DLD1 (cell line): ENCODE results near the gene POLR1A.

Experiments
- in situ Hi-C: cut with HindIII; loops from 2 replicates; pipeline ENCODE4 v1.10.0; 2017; ENCODE audit warnings: low sequenced_read_pairs

POLR1A gene

GRCh38 chr2:86097114-86097896 lies 8.4 kb downstream of the POLR1A start:
- in situ Hi-C loops = no loop called here

DNA sequence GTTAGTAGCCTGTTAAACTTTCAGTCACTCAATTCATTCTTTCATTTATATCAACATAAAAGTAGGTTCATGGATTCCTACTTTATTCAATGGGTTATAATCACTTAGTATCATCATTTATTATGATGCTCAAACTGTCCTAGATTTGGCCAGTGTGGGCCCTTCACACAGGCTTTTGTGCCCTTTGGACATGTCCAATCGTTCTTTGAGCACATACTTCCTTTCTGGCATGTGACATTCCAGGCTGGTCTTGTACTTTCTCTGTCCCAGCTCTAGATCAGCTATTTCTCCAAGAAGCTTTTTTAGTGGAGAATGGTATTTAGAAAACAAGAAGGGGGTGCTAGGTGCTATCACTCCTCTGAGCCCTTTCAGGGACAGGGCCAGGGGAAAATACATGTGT lies 11.5 kb downstream of the POLR1A start:
- in situ Hi-C loops = no loop called here

DNA sequence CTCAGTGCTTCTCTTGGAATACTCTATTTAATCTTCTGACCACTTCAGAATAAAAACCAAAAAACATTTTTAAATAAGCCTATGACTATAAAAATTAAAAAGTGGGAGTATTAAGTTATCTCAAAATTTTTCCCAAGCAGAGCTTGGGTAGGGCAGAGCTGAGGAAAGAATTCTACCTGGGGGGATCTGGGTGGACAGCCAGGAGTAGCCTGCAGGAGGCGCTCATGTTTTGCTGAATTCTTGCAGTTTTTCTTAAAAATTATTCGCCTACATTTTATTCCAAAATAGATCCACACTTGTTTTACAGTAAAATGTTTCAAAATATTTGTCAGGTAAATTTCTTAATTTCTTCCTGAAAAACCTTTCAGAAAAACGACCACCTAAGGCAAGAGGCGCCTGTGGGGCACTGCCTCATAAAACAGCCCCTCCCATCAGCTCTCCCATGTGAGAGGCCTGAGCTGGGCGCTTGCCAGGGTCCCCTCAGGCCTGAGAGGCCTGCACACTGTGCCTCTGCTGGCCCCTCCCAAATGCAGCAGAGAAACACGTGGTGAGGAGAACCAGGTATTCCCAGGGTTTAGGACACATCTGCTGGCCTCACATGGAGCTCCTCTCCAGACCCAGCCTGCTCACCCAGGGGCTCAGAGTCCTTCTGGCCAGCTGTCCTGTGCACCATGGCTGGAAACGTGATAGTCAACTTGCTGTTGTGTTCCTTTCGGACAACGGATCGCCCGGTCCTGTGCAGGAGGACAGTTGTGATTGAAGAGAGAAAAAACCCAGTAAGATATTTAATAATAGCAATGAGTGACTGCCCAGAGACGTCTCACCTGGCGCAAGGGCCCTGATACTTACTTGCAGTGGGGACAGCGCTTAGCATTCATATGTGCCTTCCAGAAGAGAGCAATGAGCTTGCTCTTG lies 17.5 kb downstream of the POLR1A start:
- in situ Hi-C loops = no loop called here

GRCh38 chr2:86082756-86083155 lies 22.9 kb downstream of the POLR1A start:
- in situ Hi-C loops = loop anchor here (5.0 kb wide), 1 partner anchor 45 kb away; no protein-coding TSS in a partner anchor

DNA sequence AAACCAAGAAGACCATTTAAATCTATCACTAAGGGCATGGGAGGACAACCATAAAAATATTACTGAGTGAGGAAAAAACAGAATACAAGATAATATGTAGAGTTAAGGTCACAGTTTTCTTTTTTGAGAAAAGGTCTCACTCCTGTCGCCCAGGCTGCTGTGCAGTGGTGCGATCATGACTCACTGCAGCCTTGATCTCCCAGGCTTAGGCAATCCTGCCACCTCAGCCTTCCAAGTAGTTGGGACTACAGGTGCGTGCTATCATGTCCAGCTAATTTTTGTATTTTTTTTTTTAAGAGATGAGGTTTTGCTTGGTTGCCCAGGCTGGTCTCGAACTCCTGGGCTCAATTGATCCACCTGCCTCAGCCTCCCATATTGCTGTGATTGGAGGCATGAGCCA lies 24.0 kb downstream of the POLR1A start:
- in situ Hi-C loops = loop anchor here (5.0 kb wide), 1 partner anchor 44 kb away; no protein-coding TSS in a partner anchor

DNA sequence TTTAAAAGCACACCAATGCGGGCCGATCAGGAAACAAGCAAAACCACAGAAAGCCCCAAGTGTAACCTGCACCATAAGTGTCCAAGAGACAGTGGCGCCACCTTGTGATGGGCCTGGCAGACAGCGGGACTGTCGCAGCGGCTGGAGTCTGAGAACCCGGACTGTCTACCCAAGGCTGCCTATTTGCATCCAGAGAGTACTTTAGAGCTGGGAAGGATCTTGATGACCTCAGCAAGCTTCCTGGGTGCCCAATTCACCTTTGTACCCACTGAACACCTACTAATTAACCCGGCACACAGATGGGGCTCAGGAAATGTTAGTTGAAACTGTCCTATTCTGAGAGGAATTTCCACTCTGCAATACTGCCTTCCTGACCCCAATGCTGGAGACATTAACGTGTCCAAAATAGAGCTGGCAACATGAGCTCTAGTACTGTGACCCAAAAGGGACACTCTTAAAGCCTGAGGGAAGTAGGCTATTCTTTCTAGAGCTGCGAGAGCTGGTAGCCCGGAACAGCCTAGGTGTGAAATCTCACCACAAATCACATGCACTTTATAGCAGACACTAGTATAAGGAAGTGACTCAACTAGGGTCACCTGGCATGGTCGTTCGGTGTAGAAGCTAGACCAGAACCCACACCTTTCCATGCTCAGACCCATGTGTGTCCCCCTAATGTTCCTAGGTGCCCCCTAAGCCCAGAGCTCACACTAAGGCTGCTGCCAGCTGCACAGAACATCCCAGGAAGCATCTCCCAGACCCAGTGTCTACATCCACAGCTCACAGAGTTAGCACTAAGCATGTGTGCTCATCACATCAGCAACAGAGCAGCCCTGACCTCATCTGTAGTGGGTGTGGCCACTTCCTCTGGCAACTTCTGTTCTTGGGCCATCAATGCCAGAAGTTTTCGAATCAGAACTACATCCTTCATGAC lies 25.4 kb downstream of the POLR1A start:
- in situ Hi-C loops = loop anchor here (5.0 kb wide), 1 partner anchor 43 kb away; no protein-coding TSS in a partner anchor

DNA sequence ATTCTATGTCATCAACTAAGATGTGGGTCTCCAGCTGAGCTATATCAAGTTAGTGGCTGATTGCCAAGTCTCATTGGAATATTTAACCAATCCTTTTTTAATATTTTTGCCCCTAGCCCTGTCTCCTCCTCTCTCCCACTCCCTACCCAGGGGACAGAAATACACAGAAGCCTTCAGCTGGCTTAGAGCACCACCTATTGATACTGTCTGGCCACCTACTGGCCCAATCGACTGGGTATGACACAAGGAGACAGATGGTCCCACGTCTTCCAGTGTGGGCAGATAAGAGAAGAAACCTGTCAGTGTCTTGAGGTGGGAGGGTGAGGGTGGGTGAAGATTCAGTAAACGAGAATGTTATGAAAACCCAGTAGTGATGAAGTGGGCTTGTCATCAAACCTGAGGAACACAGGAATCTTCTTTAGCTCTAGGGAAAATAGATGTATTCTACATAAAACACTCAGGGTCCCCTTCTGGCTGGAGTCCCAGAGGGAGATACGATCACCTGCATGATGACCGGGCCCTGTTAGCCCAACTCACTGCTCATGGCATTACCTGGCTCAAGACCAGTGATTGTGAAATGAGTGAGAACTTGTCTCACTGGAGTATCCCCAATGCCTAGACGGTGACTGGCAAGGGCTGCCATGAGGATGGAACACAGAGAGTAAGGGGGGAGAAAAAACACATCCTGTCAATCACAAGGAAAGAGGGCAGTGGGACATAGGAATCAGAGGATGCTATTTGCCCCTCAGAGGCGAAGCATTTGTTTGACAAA lies 26.7 kb downstream of the POLR1A start:
- in situ Hi-C loops = no loop called here

- in situ Hi-C loops = no loop called here
Observed at GRCh38 chr2:86075886-86076285, 29.8 kb downstream of the POLR1A start.

- in situ Hi-C loops = no loop called here
Observed at GRCh38 chr2:86074811-86075210, 30.9 kb downstream of the POLR1A start.

DNA sequence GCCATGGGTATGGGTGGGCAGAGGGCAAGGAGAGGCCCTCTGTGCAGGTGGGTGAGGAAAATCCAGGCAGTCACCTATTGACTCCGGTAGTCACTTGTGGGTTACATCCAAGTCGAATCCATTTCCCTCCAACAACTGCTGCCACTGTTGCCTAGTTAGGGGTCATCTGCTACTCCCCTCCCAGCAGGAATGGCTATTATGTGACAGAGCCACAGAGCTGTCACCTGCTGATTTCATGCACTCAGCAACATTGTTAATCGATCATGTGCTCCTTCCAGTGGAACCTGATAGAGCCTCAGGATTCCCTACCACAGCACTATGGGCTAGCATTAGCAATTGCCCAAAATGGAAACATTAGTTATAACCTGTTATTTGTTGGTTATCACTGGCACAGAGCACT lies 31.4 kb downstream of the POLR1A start:
- in situ Hi-C loops = no loop called here

GRCh38 chr2:86073225-86073624 lies 32.5 kb downstream of the POLR1A start:
- in situ Hi-C loops = no loop called here

DNA sequence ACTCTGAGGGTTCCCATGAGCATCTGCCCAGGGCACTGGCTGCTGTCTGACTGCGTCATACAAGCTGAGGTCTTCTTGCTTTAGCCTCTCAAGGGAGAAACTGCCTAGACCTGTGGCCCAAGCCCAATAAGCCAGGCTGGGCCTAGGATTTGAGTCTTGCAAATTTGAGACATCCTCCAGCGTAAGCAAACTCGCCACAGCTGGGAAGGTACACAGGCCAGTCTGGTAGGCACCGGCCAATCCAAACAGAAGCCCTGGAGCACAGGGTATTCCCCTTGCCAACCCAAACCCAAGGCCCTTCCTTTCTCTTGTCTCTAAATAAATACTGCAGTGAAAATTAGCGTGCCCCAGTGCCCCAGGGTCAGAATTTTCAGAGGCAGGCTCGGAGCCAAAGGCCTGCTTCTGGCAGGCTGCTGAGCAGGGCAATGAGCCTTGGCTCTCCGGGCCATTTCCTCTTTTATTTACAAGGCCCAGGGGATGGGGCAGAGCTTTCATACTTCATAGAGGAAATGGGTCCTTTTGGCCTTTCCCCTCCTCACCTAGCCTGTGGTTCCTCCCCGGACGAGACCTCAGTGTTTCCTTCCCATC lies 33.3 kb downstream of the POLR1A start:
- in situ Hi-C loops = no loop called here

DNA sequence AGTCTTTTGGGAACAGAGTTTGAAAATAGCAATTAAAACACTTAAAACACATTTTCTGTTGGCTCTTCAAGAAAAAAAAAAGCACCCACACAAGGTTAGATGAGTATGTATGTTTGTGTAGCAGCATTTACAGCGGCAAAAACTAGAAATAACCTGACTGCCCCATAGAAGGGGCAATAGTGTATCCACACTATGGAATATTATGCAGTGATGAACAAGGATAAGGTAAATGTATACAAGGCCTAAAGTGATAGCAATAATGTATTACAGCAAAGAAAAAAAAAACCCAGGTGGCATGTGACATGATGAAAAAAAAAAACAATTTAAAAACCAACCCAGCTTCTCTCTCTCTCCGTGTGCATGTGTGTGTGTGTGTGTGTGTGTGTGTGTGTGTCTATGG lies 34.8 kb downstream of the POLR1A start:
- in situ Hi-C loops = no loop called here

DNA sequence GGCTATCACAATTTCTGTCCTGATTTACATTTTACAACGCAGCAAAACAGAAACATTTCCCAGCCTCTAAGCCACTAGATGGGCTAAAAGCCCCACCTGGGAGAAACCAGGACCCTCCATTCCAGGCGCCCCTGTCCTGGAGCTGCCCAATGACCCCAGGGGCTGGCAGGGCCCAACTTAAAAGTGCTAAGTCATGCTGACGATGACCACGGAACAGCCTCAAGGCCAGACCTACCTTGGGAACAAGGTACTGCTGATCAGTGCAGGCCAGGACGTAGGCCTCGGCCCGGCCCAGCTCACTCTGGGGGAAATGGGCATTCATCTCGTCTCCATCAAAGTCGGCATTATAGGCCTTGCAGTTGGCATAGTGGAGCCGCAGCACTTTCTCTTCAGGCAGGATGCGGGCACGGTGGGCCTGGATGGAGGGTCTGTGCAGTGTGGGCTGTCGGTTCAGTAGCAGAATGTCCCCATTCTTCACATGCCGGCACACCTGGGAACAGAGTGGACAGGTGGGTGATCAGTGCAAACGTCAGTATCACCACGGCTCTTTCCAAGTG lies 35.8 kb downstream of the POLR1A start:
- in situ Hi-C loops = no loop called here

GRCh38 chr2:86069091-86069685 lies 36.5 kb downstream of the POLR1A start:
- in situ Hi-C loops = no loop called here

GRCh38 chr2:86068648-86069047 lies 37.0 kb downstream of the POLR1A start:
- in situ Hi-C loops = no loop called here

GRCh38 chr2:86068136-86068588 lies 37.5 kb downstream of the POLR1A start:
- in situ Hi-C loops = no loop called here

DNA sequence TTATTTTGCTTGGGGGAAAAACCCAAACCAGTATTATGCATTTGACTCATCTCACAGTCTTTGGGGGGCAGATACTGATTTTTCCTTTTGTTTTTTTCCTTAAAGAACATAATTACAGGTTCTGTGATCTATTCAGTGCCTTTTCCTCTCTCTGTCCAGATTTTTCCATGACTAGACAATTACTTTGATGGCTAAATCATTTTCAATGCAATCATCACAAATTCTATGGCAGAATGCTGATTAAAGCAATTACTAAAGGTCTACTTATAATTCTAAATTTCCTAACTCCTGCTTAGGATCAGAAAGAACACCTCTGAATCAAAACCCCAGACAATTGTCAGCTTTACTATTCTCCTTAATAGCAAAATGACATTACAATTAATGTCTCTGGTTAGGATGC lies 38.8 kb downstream of the POLR1A start:
- in situ Hi-C loops = no loop called here
